HepG2 (cell line): ENCODE results near the gene LMX1B. TPM values are rescaled to one million over a fixed set of nuclear protein-coding genes. Genes with fewer than 3 reads are reported as not detected.

Experiments
- ATAC-seq: fragments of 200-7000 bp; cut with Tn5 transposase; 3 replicates; pipeline ENCODE4 v1.9.1; 2020; ENCODE audit warnings: mild to moderate bottlenecking, moderate library complexity
- BruUV-seq: library from RNA; stranded (reverse); fragments of 400-500 nt; replicated peaks from 2 replicates; lab custom pipeline; 2021; lab: Mats Ljungman, UMichigan
- CTCF ChIA-PET: fragments of 300-600 bp; formaldehyde crosslinking; extraction: SDS; loops from one replicate; lab custom pipeline; 2021; ENCODE audit warnings: low total read pairs, inconsistent platforms, low intra/inter-chr PET ratio; lab: Yijun Ruan, JAX
- POLR2A ChIA-PET: fragments of 350-600 bp; sonication (Branson Sonifier 250); formaldehyde crosslinking; loops from one replicate; lab custom pipeline; 2020; ENCODE audit warnings: antibody characterized with exemption, inconsistent platforms; lab: Yijun Ruan, JAX
- DNase-seq: peaks from one replicate; pipeline ENCODE4 v3.0.0-alpha.2; 2015; ENCODE audit warnings: low spot score
- FAIRE-seq: peaks from 3 replicates; lab custom pipeline; 2011; peaks lifted over from hg19 to GRCh38; lab: Jason Lieb, UNC
- H2AFZ ChIP-seq: one replicate; pipeline ENCODE4 v1.6.1; 2011; ENCODE audit warnings: low read length, inconsistent platforms
- H3K27ac ChIP-seq: fragments of 300-600 bp; 3 replicates; pipeline ENCODE4 v1.8.0; 2011; ENCODE audit warnings: mixed run types, mild to moderate bottlenecking, mixed read lengths, low read length, inconsistent platforms; ENCODE audit not compliant: insufficient read depth; ENCODE audit errors: extremely low read length
- H3K27me3 ChIP-seq, 2 experiments: fragments of 200-600 bp in 1 of 2; 2 replicates in 1 of 2; 3 replicates in 1 of 2; pipeline versions ENCODE4 v1.6.0 to v1.8.0; 2011; ENCODE audit warnings: low read length in 2 of 2, mild to moderate bottlenecking in 2 of 2, moderate library complexity in 2 of 2, inconsistent platforms in 1 of 2; ENCODE audit not compliant: insufficient read depth in 2 of 2, control insufficient read depth in 1 of 2
- H3K36me3 ChIP-seq, 2 experiments: fragments of 200-600 bp in 1 of 2; replicated peaks in 1 of 2; 2 replicates in 1 of 2; 3 replicates in 1 of 2; pipeline versions ENCODE4 v1.5.1 to v1.8.0; 2011; ENCODE audit warnings: low read length in 2 of 2, inconsistent platforms in 1 of 2; ENCODE audit not compliant: insufficient read depth in 2 of 2, control insufficient read depth in 1 of 2
- H3K4me1 ChIP-seq: 2 replicates; pipeline ENCODE4 v1.5.1; 2012; ENCODE audit warnings: low read length, inconsistent platforms; ENCODE audit not compliant: insufficient read depth
- H3K4me2 ChIP-seq: 2 replicates; pipeline ENCODE4 v1.6.0; 2011; ENCODE audit warnings: low read depth, low read length, inconsistent platforms
- H3K4me3 ChIP-seq, 3 experiments: fragments of 200-600 bp in 1 of 3; sonication (generic), shearing (Covaris generic) in 1 of 3; replicated peaks in 1 of 3; 2 replicates each; pipeline ENCODE4 v1.5.1; 2011 to 2016; ENCODE audit warnings: low read length in 3 of 3, inconsistent platforms in 2 of 3, low read depth in 2 of 3, mild to moderate bottlenecking in 2 of 3, control low read depth in 1 of 3, mixed read lengths in 1 of 3; ENCODE audit not compliant: insufficient read depth in 1 of 3
- H3K79me2 ChIP-seq: one replicate; pipeline ENCODE4 v1.6.1; 2011; ENCODE audit warnings: low read length, inconsistent platforms; ENCODE audit not compliant: insufficient read depth
- H3K9ac ChIP-seq: 2 replicates; pipeline ENCODE4 v1.6.0; 2011; ENCODE audit warnings: mild to moderate bottlenecking, low read depth, low read length, inconsistent platforms; ENCODE audit not compliant: insufficient read depth
- H3K9me3 ChIP-seq: 2 replicates; pipeline ENCODE4 v1.5.1; 2012; ENCODE audit warnings: mild to moderate bottlenecking, low read length
- H4K20me1 ChIP-seq: 2 replicates; pipeline ENCODE4 v1.6.0; 2011; ENCODE audit warnings: inconsistent platforms, mild to moderate bottlenecking, low read length, moderate library complexity; ENCODE audit not compliant: insufficient read depth
- ASH2L ChIP-seq: fragments of 300-600, 200-600 bp; sonication (generic); IDR thresholded peaks from 2 replicates; pipeline ENCODE4 v1.7.0; 2017; ENCODE audit warnings: low read depth, mild to moderate bottlenecking, moderate library complexity, mixed read lengths, low read length; ENCODE audit not compliant: insufficient read length
- ATF3 ChIP-seq: sonication (generic); formaldehyde crosslinking; IDR thresholded peaks from 2 replicates; pipeline ENCODE4 v1.4.0; 2020; ENCODE audit warnings: missing genetic modification reagents
- CSRNP2 ChIP-seq: sonication (generic); formaldehyde crosslinking; conservative IDR thresholded peaks from 2 replicates; pipeline ENCODE4 v1.8.0; 2022; ENCODE audit warnings: low read depth, missing genetic modification reagents
- SKIL ChIP-seq: sonication (generic); formaldehyde crosslinking; IDR thresholded peaks from 2 replicates; pipeline ENCODE4 v1.8.0; 2022; ENCODE audit warnings: missing genetic modification reagents, mild to moderate bottlenecking, moderate library complexity, borderline replicate concordance
- YEATS4 ChIP-seq: sonication (generic); formaldehyde crosslinking; IDR thresholded peaks from 2 replicates; pipeline ENCODE4 v1.4.0; 2020; ENCODE audit warnings: missing genetic modification reagents, borderline replicate concordance
- ZBTB34 ChIP-seq: sonication (generic); formaldehyde crosslinking; IDR thresholded peaks from 2 replicates; pipeline ENCODE4 v1.8.0; 2022; ENCODE audit warnings: mild to moderate bottlenecking, missing genetic modification reagents
- ZFP37 ChIP-seq: sonication (generic); formaldehyde crosslinking; IDR thresholded peaks from 2 replicates; pipeline ENCODE4 v1.4.0; 2020; ENCODE audit warnings: missing genetic modification reagents, borderline replicate concordance
- ZNF30 ChIP-seq: sonication (generic); formaldehyde crosslinking; IDR thresholded peaks from 2 replicates; pipeline ENCODE4 v1.5.0; 2020; ENCODE audit warnings: mild to moderate bottlenecking, missing genetic modification reagents
- ZNF646 ChIP-seq: sonication (generic); formaldehyde crosslinking; IDR thresholded peaks from 2 replicates; pipeline ENCODE4 v1.9.0; 2021; ENCODE audit warnings: mild to moderate bottlenecking, missing genetic modification reagents
- WGBS: methylation state at CpG from one replicate; pipeline ENCODE4 v1.1.6; 2017; ENCODE audit warnings: low lambda C conversion rate; 5-methylcytosine and 5-hydroxymethylcytosine counted together
- in situ Hi-C: cut with HindIII; loops from 2 replicates; pipeline ENCODE4 v1.10.0; 2017; ENCODE audit warnings: low pct_unique_long_range_greater_than_20kb; ENCODE audit not compliant: extremely low pct_ligation_motif_present
- intact Hi-C: fragments of 100-400 bp; cut with micrococcal nuclease; formaldehyde crosslinking; loops from one replicate; pipeline ENCODE4 v1.10.0; 2022; ENCODE audit not compliant: unreplicated experiment
- polyA plus RNA-seq, 8 experiments: library from polyadenylated mRNA; depleted of rRNA in 3 of 8; stranded (reverse) in 7 of 8; unstranded in 1 of 8; fragments of >200 nt; fragmentation: Illumina TruSeq in 4 of 8; extraction: Trizol in 4 of 8; gene quantifications; 2 replicates each; pipeline versions ENCODE4 v1.2.1 to v1.2.3, GENCODE V29; 2011 to 2016; ENCODE audit warnings: low read depth in 4 of 8, missing spikeins in 1 of 8, mixed read lengths in 1 of 8; ENCODE audit not compliant: insufficient read depth in 1 of 8
- total RNA-seq, 5 experiments: library from RNA; depleted of rRNA; stranded (reverse); fragments of >200 nt; fragmentation: Illumina TruSeq; extraction: Trizol; gene quantifications; 2 replicates each; pipeline ENCODE4 v1.2.3, GENCODE V29; 2016; ENCODE audit warnings: low read depth in 1 of 5

Gene LMX1B
- total and polyA plus RNA-seq, 2 of the 13 experiments (the other 11 are each of a cell fraction or from before 2014, with no cell fraction given): not detected

GRCh38 chr9:126599047-126599650, 14.6 kb upstream of the LMX1B start:
- ATAC-seq: no peak
- H3K36me3 ChIP-seq: no peaks in the 10 kb centered on the region
- H3K4me3 ChIP-seq: no peak overlapping the region
- H3K4me2 ChIP-seq: no peak overlapping the region
- H3K9me3 ChIP-seq: no peaks in the 10 kb centered on the region
- no peaks in the 10 kb centered on the region for H3K79me2 ChIP-seq
- in situ Hi-C loops: no loop called here
- peak; percentile 4 for FAIRE-seq
- WGBS: 36% methylated on average over 8 of the region's 11 CpGs
- no peaks in the 10 kb centered on the region for H4K20me1 ChIP-seq
- POLR2A ChIA-PET: no interaction called here
- no peak overlapping the region for H2AFZ ChIP-seq
- peaks cover 0 to 15% of the 10 kb centered on the region in 2 experiments; a peak in 2 of 5 replicates for H3K27me3 ChIP-seq
- DNase-seq: no peak
- CTCF ChIA-PET: no interaction called here
- no peak overlapping the region for H3K27ac ChIP-seq
- intact Hi-C loops: no loop called here
- H3K9ac ChIP-seq: no peak overlapping the region
- no TSS peak for BruUV-seq
- no peaks in the 10 kb centered on the region for H3K4me1 ChIP-seq
- TF ChIP-seq ZFP37 (CRISPR knock-in tag) (no peak), ZNF646 (CRISPR knock-in tag) (no peak), CSRNP2 (no peak), ZNF30 (no peak), YEATS4 (CRISPR knock-in tag) (no peak), ASH2L (no peak), ATF3 (CRISPR knock-in tag) (no peak), ZBTB34 (CRISPR knock-in tag) (no peak), SKIL (no peak)
